Immature natural killer cell (primary cell): ENCODE measurements around the gene IZUMO3. TPM values are rescaled to one million over a fixed set of nuclear protein-coding genes. Genes with fewer than 3 reads are reported as not detected.

Experiments used
- DNase-seq, 3 donors: peaks; one replicate each; pipeline ENCODE4 v3.0.0; 2022; ENCODE audit warnings: mixed read lengths in 1 of 3
- H3K27ac Mint-ChIP-seq, 6 donors: one replicate each; pipeline ENCODE4 v1.8.0; 2020; ENCODE audit warnings: mixed read lengths in 6 of 6, mild to moderate bottlenecking in 5 of 6, inconsistent platforms in 4 of 6, moderate library complexity in 3 of 6
- H3K27me3 Mint-ChIP-seq, 3 donors: one replicate each; pipeline ENCODE4 v1.8.0; 2020 to 2021; ENCODE audit warnings: low read depth in 3 of 3, mild to moderate bottlenecking in 3 of 3, mixed read lengths in 3 of 3, moderate library complexity in 3 of 3, inconsistent platforms in 1 of 3
- H3K36me3 Mint-ChIP-seq, 3 donors: one replicate each; pipeline ENCODE4 v1.8.0; 2020; ENCODE audit warnings: mixed read lengths in 3 of 3, inconsistent platforms in 2 of 3, mild to moderate bottlenecking in 2 of 3
- H3K4me1 Mint-ChIP-seq, 2 donors: one replicate each; pipeline ENCODE4 v1.8.0; 2020; ENCODE audit warnings: inconsistent platforms in 2 of 2, mild to moderate bottlenecking in 2 of 2, mixed read lengths in 2 of 2, moderate library complexity in 1 of 2
- H3K4me3 Mint-ChIP-seq, 5 donors: one replicate each; pipeline ENCODE4 v1.8.0; 2020; ENCODE audit warnings: mild to moderate bottlenecking in 5 of 5, mixed read lengths in 5 of 5, inconsistent platforms in 3 of 5, moderate library complexity in 3 of 5
- H3K9me3 Mint-ChIP-seq, 6 donors: one replicate each; pipeline ENCODE4 v1.8.0; 2020; ENCODE audit warnings: mild to moderate bottlenecking in 6 of 6, mixed read lengths in 6 of 6, inconsistent platforms in 4 of 6, moderate library complexity in 3 of 6
- polyA plus RNA-seq, 3 donors: library from polyadenylated mRNA; unstranded; fragments of 300-500 nt; fragmentation: Illumina TruSeq; gene quantifications; one replicate each; pipeline ENCODE4 v1.2.3, GENCODE V29; 2021

IZUMO3 gene
- polyA plus RNA-seq, 3 donors from 2014 or later = not detected

- Mint-ChIP-seq H3K27ac (no peak overlapping the region), H3K27me3 (peaks cover 0 to 5% (median 0%) of the 10 kb centered on the region in 3 donors), H3K9me3 (peaks cover 4 to 58% (median 24%) of the 10 kb centered on the region in 6 donors), H3K36me3 (peaks cover 0 to 4% (median 0%) of the 10 kb centered on the region in 3 donors), H3K4me3 (no peak overlapping the region), H3K4me1 (no peaks in the 10 kb centered on the region)
- no peak for DNase-seq
These were observed 35.8 kb downstream of the IZUMO3 start for GRCh38 chr9:24509850-24510249.

- peaks cover 0 to 4% (median 0%) of the 10 kb centered on the region in 3 donors for H3K36me3 Mint-ChIP-seq
- no peaks in the 10 kb centered on the region for H3K4me1 Mint-ChIP-seq
- DNase-seq = no peak
- peaks cover 0 to 3% (median 0%) of the 10 kb centered on the region in 3 donors for H3K27me3 Mint-ChIP-seq
- H3K9me3 Mint-ChIP-seq = peaks cover 9 to 56% (median 18%) of the 10 kb centered on the region in 6 donors
- H3K4me3 Mint-ChIP-seq = no peak overlapping the region
- no peak overlapping the region for H3K27ac Mint-ChIP-seq
These were observed 41.2 kb downstream of the IZUMO3 start for GRCh38 chr9:24504521-24504920.

- no peaks in the 10 kb centered on the region for H3K4me1 Mint-ChIP-seq
- H3K36me3 Mint-ChIP-seq = peaks cover 0 to 4% (median 0%) of the 10 kb centered on the region in 3 donors
- no peak for DNase-seq
- no peak overlapping the region for H3K27ac Mint-ChIP-seq
- no peaks in the 10 kb centered on the region for H3K27me3 Mint-ChIP-seq
- H3K4me3 Mint-ChIP-seq = no peak overlapping the region
- H3K9me3 Mint-ChIP-seq = peaks cover 11 to 57% (median 30%) of the 10 kb centered on the region in 6 donors
These were observed 43.3 kb downstream of the IZUMO3 start for GRCh38 chr9:24502206-24502937.

- Mint-ChIP-seq H3K4me3 (no peak overlapping the region), H3K4me1 (no peaks in the 10 kb centered on the region), H3K27ac (no peak overlapping the region), H3K27me3 (no peaks in the 10 kb centered on the region), H3K9me3 (peaks cover 11 to 56% (median 30%) of the 10 kb centered on the region in 6 donors), H3K36me3 (peaks cover 0 to 4% (median 0%) of the 10 kb centered on the region in 3 donors)
- DNase-seq = no peak
These were observed 44.9 kb downstream of the IZUMO3 start for GRCh38 chr9:24500761-24501160.

GRCh38 chr9:24498632-24499031 lies 47.1 kb downstream of the IZUMO3 start:
- no peak for DNase-seq
- H3K27me3 Mint-ChIP-seq = peaks cover 0 to 2% (median 1%) of the 10 kb centered on the region in 3 donors
- no peaks in the 10 kb centered on the region for H3K36me3 Mint-ChIP-seq
- H3K4me3 Mint-ChIP-seq = no peak overlapping the region
- H3K4me1 Mint-ChIP-seq = no peaks in the 10 kb centered on the region
- H3K27ac Mint-ChIP-seq = no peak overlapping the region
- peaks cover 11 to 56% (median 39%) of the 10 kb centered on the region in 6 donors for H3K9me3 Mint-ChIP-seq

GRCh38 chr9:24497671-24498070 lies 48.0 kb downstream of the IZUMO3 start:
- no peaks in the 10 kb centered on the region for H3K4me1 Mint-ChIP-seq
- peaks cover 0 to 4% (median 0%) of the 10 kb centered on the region in 3 donors for H3K36me3 Mint-ChIP-seq
- no peak overlapping the region for H3K27ac Mint-ChIP-seq
- no peak overlapping the region for H3K4me3 Mint-ChIP-seq
- H3K27me3 Mint-ChIP-seq = peaks cover 0 to 2% (median 1%) of the 10 kb centered on the region in 3 donors
- H3K9me3 Mint-ChIP-seq = peaks cover 11 to 57% (median 44%) of the 10 kb centered on the region in 6 donors
- no peak for DNase-seq
